ENCODE data around the gene ZNF85. TPM values are rescaled to one million over a fixed set of nuclear protein-coding genes. Genes with fewer than 3 reads are reported as not detected.
A peak's percentile ranks its signal among the peaks of the same experiment; 100 is the strongest.

ZNF85 gene
- 10 to 100 TPM in 1 of 2 donors, 1 to 10 TPM in 1; 9.2 to 15.3 TPM for total RNA-seq

DNA sequence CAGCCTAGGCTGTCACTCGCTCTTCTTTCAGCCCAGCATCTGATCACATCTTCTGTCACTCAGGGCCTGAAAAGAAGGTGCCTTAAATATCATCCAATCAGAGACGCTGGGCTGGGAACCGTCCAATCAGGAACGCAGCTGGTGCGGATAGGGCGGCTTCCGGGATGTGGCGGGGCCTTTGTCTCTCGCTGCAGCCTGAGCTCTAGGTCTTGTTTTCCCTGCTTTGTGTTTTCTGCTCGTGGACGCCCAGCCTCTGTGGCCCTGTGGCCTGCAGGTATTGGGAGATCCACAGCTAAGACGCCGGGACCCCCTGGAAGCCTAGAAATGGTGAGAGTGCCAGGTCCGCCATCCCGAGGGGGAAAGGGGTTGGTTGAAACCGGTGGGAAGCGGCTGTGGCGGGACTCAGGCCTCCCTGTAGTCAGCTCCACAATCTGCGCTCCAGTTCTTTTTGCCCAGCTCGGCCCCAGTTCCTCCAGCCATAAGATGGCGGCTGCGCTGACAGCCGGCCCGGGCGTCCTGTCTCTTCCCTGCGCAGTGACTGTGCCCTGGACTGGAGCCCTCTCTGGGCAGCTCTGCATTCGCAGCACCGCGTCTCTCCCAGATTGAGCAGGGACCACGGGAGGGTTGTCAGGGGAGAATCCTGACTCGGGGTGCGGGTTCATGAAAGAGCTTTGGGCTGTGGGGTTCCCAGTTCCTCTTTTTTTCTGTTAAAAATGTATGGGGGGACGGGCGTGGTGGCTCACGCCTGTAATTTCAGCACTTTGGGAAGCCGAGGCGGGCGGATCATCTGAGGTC, at the start of gene ZNF85:
TSS of gene ZNF85 (plus strand) at position 175 of the 795 bp plus-strand sequence. CDS start at position 325, 150 bp downstream.
- Histone ChIP-seq H3K27ac (peak within 1 kb of the TSS; percentile 81 to 92 (median 89)), H3K4me1 (peaks cover 11% of the 10 kb centered on the region), H3K27me3 (no peaks in the 10 kb centered on the region), H3K36me3 (replicated peaks in 1 of 2; ENCODE audit: insufficient read depth in 1 of 2, low read depth in 2 of 2) (no peaks in the 10 kb centered on the region), H3K4me3 (peak within 1 kb of the TSS; percentile 37 to 45), H3K9me3 (no peaks in the 10 kb centered on the region)
- ATAC-seq (peak; percentile 98), DNase-seq (peak; percentile 88 to 94 (median 91))
- intact Hi-C loops (cut with DNase I), result no loop called here
- WGBS, 2 donors, result 0 to 1% methylated on average over 18 to 38 of the region's 38 CpGs
- TF ChIP-seq POLR2A (IDR thresholded peaks at IDR 0.05), result peak; percentile 34 to 84 (median 81)
- TF ChIP-seq, protein P1, sequence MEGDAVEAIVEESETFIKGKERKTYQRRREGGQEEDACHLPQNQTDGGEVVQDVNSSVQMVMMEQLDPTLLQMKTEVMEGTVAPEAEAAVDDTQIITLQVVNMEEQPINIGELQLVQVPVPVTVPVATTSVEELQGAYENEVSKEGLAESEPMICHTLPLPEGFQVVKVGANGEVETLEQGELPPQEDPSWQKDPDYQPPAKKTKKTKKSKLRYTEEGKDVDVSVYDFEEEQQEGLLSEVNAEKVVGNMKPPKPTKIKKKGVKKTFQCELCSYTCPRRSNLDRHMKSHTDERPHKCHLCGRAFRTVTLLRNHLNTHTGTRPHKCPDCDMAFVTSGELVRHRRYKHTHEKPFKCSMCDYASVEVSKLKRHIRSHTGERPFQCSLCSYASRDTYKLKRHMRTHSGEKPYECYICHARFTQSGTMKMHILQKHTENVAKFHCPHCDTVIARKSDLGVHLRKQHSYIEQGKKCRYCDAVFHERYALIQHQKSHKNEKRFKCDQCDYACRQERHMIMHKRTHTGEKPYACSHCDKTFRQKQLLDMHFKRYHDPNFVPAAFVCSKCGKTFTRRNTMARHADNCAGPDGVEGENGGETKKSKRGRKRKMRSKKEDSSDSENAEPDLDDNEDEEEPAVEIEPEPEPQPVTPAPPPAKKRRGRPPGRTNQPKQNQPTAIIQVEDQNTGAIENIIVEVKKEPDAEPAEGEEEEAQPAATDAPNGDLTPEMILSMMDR (IDR thresholded peaks at IDR 0.05), result no peak

DNA sequence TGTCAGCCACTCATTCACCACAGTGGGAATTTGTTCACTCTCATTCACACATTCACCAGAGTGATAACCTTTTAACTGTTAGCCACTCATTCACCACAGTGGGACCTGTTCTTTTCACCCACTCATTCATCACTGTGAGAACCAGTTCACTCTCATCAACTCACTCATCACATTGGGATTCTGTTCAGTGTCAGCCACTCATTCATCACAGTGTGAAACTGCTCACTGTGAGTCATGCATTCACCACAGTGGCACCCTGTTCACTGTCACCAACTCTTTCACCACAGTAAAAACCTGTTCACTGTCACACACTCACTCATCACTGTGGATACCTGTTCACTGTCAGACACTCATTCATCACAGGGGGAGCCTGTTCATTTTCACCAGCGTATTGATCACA, 43.5 kb upstream of the ZNF85 start:
- no peak overlapping the region for H3K27ac ChIP-seq
- ATAC-seq, result no peak
- no peak for TF ChIP-seq POLR2A (IDR thresholded peaks at IDR 0.05)
- TF ChIP-seq, protein P1 (IDR thresholded peaks at IDR 0.05), result no peak
- H3K4me1 ChIP-seq, result no peaks in the 10 kb centered on the region
- DNase-seq, result no peak
- intact Hi-C loops (cut with DNase I), result no loop called here
- H3K27me3 ChIP-seq, result no peaks in the 10 kb centered on the region
- H3K4me3 ChIP-seq, result no peak overlapping the region
- no peaks in the 10 kb centered on the region for H3K36me3 ChIP-seq (replicated peaks in 1 of 2; ENCODE audit: insufficient read depth in 1 of 2, low read depth in 2 of 2)
- 56 to 81% methylated on average over 1 of the region's 1 CpG for WGBS, 2 donors
- H3K9me3 ChIP-seq, result no peaks in the 10 kb centered on the region

DNA sequence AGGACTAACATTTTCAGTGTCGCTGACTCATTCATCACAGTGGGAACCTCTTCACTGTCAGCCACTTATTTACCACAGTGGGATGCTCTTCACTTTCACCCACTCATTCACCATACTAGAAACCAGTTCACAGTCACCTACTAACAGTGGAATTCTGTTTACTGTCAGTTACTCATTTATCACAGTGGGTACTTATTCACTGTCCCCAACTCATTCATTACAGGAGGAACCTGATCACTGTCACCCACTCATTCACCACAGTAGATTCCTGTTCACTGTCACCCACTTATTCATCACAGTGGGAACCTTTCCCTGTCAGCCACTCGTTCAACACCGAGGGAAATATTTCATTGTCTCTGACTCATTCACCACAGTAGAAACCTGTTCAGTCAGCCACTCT, 10.1 kb upstream of the ZNF85 start:
- no peak for DNase-seq
- ATAC-seq, result no peak
- Histone ChIP-seq H3K27ac (no peak overlapping the region), H3K9me3 (no peaks in the 10 kb centered on the region), H3K36me3 (replicated peaks in 1 of 2; ENCODE audit: insufficient read depth in 1 of 2, low read depth in 2 of 2) (no peaks in the 10 kb centered on the region), H3K4me1 (no peaks in the 10 kb centered on the region), H3K4me3 (no peak overlapping the region), H3K27me3 (no peaks in the 10 kb centered on the region)
- TF ChIP-seq POLR2A (IDR thresholded peaks at IDR 0.05), result no peak
- TF ChIP-seq, protein P1 (IDR thresholded peaks at IDR 0.05), result no peak
- intact Hi-C loops (cut with DNase I), result no loop called here
- 66 to 82% methylated on average over 3 of the region's 3 CpGs for WGBS, 2 donors

DNA sequence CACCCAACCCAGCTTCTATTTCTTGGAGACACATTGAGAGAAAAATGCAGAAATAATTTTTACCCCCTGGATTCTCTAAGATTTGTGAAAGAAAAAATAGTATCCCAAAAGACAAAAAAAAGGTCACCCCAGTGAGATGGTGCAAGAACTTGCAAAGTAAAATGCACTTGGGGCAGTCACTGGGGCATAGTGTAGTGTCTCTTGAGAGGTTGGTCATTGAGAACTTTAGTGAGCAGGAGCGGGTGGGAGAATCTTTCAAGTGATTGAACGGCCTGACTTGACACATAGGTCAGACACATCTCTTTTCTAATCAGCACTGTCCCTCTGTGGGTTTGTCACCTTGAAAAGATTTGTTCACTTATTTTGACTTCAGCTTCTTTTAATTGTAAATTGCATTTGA, 2.4 kb downstream of the ZNF85 start:
- no peak for TF ChIP-seq POLR2A (IDR thresholded peaks at IDR 0.05)
- TF ChIP-seq, protein P1 (IDR thresholded peaks at IDR 0.05), result no peak
- intact Hi-C loops (cut with DNase I), result no loop called here
- H3K27me3 ChIP-seq, result no peaks in the 10 kb centered on the region
- ATAC-seq (no peak), DNase-seq (no peak)
- WGBS, 2 donors, result 93 to 96% methylated on average over 2 of the region's 2 CpGs
- H3K36me3 ChIP-seq (replicated peaks in 1 of 2; ENCODE audit: insufficient read depth in 1 of 2, low read depth in 2 of 2), result no peaks in the 10 kb centered on the region
- no peaks in the 10 kb centered on the region for H3K9me3 ChIP-seq
- H3K4me1 ChIP-seq, result peaks cover 11% of the 10 kb centered on the region
- H3K4me3 ChIP-seq, result no peak overlapping the region
- no peak overlapping the region for H3K27ac ChIP-seq

DNA sequence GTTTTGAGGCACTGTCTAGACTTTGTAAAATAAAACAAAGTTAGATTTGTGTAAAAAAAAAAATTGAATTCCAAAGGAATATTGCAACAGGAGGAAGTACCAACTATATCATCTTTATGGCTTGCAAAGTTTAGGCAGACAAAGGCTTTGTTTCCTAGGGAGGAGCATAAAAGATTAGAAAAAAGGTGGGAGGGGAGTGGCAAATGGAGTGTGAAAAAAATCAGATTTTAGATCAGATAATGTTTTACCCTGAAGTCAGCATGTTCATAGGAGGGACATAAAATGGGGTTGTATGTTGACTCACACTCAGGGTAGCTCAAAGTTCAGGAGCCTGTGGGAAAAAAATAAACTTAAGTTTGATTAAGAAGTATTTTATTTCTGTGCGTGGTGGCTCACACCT, 3.7 kb downstream of the ZNF85 start:
- H3K9me3 ChIP-seq, result no peaks in the 10 kb centered on the region
- ATAC-seq (no peak), DNase-seq (no peak)
- 75 to 89% methylated on average over 1 of the region's 1 CpG for WGBS, 2 donors
- H3K27me3 ChIP-seq, result no peaks in the 10 kb centered on the region
- H3K27ac ChIP-seq, result no peak overlapping the region
- no peak overlapping the region for H3K4me3 ChIP-seq
- TF ChIP-seq, protein P1 (IDR thresholded peaks at IDR 0.05), result no peak
- no peak for TF ChIP-seq POLR2A (IDR thresholded peaks at IDR 0.05)
- no peaks in the 10 kb centered on the region for H3K36me3 ChIP-seq (replicated peaks in 1 of 2; ENCODE audit: insufficient read depth in 1 of 2, low read depth in 2 of 2)
- peaks cover 11% of the 10 kb centered on the region for H3K4me1 ChIP-seq
- intact Hi-C loops (cut with DNase I), result no loop called here
